HG03565 (cell line): ENCODE data around the gene STX7.

Source experiments
- ATAC-seq: cut with Tn5 transposase; IDR thresholded peaks from one replicate; pipeline ENCODE4 v1.9.1; 2021; ENCODE audit warnings: mild to moderate bottlenecking, moderate library complexity; ENCODE audit not compliant: unreplicated experiment

The STX7 gene

DNA sequence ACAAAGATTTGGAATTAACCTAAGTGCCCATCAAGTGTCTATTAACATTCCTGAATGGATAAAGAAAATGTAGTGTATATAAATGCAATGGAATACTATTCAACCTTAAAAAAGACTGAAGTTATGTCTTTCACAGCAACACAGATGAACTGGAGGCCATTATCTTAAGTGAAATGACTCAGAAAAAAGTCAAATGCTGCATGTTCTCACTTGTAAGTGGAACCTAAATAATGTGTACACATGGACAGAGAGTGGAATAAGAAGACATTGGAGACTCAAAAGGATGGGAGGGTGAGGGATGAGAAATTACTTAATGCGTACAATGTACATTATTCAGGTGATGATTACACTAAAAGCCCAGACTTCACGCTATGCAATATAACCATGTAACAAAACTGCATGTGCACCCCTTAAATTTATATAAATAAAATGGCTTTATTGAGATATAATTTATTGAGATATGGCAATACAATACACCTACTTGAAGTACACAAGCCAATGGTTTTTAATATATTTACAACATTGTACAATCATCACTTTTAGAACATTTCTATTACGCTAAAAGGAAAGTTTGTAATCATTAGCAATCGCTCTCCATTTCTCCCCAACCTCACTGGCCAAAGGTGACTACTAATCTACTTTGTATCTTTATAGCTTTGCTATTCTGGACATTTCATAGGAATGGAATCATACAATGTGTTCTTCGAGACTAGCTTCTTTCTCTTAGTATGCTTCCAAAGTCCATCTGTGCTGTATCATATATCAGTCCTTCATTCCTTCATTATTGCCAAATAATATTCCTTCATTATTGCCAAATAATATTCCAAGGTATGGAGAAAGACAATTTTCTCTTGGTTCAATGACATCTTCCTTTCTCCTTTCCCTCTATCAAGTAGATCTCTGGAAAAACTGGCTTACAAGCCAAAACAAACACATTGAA is 5.8 kb downstream of the STX7 start:
- no peak for ATAC-seq

DNA sequence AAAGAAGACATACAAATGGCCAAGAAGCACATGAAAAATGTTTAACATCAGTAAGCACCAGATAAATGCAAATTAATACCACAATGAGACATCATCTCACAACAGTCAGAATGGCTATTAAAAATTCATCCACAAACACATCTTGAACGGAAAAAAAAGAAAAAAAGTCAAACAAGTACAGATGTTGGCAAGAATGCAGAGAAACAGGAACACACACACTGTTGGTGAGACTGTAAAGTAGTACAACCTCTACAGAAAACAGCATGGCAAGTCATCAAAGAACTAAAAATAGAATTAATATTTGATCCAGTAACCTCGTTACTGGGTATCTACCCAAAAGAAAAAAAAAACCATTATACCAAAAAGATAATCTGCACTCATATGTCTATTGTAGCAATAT is 6.5 kb downstream of the STX7 start:
- no peak for ATAC-seq

DNA sequence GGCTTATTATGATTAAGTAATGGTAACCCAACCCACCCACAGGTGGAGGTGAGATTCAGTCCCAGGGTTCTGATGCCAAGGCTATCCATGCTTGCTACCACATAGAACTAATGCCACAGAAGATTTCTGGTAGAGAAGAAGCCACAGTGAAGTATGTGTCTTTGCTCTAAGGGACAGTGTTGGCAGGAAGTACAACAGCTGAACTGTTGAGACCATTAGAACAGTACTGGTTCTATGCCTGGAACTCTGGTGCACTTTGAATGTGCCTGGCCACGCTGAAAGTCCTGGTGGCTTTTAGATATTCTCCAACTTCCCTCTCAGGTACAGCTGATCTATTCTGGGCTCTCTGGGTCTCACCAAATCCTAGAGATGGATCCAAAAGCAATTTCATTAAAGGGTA is 7.8 kb downstream of the STX7 start:
- no peak for ATAC-seq

DNA sequence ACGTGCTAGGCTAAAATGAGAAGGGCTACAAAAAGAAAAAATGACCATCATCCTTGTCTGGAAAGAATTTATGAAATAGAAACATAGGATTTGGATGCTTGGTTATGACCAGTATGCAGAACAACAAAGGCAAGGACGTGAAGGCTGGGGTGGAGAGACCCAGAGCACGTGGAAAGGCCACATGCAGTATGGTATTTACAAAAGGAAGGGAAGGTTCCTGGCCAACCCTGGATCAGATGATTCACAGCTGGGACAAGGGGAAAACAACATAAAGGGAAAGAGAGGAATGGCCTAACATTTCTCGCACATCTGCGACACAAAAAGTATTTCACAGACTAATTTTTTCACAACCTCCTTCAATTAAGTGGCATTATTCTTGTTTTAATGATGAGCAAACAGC is 8.2 kb downstream of the STX7 start:
- no peak for ATAC-seq

DNA sequence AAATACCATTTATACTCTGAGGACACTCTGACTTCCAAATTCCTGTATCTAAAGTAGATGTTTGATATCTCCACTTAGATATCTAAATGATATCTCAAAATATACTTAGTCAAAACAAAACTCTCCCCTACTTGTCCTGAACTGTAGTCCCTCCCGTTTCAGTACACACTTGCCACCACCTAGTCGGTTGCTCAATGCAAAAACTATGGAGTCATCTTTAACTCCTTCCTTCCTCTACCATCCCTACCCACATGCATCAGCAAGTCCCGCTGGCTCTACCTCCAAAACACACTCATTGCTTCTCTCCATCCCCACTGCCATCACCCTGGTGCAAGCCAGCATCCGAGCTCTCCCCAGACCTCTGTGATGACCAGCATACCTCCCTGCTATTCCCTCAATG is 13.2 kb downstream of the STX7 start:
- no peak for ATAC-seq

DNA sequence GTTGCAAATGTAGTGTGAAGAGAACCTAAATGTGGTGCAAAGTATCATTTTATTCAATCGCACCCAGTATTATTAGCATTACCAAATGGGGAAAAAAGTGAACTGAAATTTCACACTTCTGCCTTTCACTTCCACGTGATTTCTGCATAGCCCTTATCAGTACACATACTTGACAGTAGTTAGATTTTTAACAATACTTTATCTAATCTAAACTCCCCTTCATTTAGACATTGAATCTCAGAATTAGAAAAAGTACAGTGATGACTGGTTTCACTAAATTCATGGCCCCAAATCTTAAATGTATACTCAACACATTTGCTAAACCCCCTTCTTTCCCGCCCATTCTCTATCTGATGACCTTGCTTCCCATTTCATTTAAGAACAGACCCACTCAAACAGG is 14.3 kb downstream of the STX7 start:
- ATAC-seq = peak; percentile 45

DNA sequence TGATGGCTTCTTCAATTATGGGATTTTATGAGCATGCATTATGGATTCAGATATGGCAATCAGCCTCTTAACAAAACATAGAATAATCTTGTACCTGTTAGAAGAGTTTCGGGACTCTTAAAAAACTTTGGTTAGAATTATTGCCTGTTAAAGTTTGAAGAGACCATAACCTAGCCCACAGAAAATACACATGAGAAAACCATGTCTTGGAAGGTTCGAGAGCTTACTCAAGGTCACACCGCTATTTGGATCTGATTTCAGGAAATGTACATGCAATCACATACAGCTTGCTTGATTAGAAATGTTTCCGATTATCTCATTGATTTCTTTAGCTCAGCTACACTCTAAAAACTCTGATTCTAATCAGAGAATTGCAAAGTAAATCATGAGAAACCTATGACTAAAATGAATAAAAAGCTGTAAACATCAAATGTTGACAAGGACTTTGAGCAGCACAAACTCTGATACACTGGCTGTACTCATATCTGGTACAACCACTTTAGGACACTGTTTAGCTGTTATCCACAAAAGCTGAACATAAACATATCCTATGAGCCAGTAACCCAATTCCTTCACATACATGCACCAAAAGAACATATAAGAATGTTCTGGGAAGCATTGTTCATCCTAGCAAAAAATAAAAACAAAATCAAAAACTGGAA is 16.3 kb downstream of the STX7 start:
- ATAC-seq = no peak

DNA sequence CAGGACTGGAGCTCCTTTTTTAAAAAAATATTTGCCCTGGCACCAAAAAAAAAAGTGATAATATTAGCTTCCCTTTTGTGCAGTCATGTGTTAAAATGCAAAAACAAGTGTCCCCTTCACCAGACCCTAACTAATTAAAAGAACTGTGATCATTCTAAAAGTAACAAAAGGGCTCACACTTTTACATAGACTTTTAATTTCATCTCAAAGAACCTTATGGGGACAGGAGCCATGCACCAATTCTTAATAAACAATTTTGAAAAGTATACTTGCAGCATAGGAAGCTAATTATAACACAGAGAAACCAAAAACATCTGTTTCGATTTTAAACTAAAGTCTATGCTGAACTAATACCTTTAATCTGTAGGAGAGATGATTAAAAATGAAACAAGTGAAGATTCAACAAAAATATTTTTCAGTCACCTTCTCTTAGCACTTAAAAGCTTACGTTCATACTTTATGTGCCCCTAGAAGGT is 17.3 kb downstream of the STX7 start:
- peak; percentile 42 for ATAC-seq

DNA sequence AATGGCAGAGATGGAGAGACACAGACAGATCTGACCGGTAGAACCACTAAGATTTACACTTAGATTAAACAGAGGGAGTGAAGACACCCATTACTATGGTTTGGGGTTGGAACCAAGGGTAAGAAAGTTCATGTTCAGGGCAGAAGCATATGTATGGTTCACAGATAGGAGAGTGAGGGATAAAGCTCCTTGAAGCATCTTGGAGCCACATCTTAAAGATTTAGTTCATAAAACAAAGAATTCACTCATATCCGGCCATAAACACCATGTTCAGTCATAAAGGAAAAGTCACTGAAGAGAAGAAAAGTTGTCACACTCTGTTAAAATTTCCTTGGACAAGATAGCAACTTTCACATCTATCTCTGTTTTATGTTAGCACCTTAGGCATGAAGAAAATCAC is 18.0 kb downstream of the STX7 start:
- peak; percentile 26 for ATAC-seq

DNA sequence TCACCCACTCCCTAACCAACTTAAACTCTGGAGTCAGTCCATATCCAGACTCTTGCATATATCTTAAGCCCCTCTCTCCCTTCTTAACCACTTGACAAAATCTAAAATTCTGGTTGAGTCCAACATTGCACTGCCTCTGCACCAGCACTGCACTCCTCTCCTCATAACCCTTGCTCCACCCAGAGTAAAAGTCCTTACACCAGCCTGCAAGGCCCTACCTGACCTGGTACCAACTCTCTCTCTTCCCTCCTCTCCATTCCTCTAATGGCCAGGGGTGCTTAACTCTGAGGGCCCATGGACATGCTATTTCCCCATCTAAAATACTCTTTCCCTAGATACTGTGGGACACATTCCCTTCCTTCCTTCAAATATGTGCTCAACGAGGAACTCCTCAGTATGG is 21.0 kb downstream of the STX7 start:
- no peak for ATAC-seq

DNA sequence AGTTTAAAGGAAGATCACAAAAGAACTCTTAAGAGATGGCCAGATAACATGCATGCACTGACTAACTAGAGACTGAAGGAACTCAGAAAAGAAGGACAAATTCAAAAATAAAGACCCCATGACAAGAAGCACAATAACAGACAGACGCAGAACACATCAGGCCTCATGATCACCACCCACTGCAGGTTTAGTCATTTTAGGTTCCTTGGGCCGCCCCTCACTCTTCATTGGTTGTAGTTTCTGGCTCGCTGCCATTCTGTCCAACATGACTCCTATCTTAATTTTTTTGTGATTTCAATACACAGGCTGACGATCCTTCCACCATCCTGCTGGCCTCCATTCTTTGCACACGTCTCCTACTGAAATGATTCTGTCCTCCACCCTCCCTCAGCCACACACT is 21.6 kb downstream of the STX7 start:
- ATAC-seq = no peak

DNA sequence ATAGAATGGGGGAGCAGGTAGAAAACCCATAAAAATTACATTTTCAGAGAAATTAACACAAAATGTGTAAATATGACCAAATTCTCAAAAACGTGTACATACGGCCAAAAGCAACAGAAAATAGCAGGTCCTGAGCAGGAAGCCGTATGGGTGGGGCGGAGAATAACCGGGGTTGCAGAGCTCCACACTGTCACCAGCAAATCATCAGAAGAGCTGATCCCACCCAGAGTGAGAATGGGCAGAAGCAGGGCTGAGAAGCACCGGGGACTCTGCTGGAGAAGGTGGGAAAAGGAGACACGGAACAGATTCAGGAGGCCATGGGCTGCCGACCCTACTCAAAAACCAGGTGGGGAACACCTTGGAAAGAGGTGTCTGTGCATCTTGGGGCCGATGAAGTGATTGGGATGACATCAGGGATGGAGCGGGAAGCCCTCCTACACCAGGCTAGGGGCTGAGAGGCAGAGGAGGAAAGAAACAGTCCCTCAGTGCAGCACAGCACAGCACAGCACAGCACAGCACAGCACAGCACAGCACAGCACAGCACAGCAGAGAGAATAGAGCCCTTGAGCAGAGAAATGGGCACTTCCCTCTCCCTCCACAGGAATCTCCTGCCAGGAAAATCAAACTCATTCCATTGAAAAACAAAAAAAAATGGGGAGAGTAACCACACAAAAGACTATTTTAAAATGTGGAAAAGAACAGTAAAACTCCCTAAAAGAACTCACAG is 22.3 kb downstream of the STX7 start:
- ATAC-seq = peak; percentile 29

DNA sequence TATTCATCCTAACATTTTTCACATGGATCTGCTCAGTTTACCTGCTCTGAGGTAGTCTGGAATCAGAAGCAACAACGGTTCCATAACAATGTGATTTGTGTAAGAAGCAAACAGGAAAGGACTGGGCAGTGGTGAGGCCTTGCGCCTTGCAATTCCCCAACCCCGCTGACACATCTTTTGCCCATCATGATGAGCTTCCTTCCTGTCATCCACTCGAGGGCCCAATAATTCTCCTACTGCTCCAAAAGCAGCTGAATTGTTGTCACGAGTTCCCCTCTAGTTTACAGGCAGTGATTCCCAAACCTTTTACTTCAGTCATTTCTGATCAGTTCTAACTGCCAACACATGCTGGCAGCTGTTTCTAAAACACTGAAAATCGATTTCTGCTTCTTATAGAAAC is 22.9 kb downstream of the STX7 start:
- ATAC-seq = no peak

DNA sequence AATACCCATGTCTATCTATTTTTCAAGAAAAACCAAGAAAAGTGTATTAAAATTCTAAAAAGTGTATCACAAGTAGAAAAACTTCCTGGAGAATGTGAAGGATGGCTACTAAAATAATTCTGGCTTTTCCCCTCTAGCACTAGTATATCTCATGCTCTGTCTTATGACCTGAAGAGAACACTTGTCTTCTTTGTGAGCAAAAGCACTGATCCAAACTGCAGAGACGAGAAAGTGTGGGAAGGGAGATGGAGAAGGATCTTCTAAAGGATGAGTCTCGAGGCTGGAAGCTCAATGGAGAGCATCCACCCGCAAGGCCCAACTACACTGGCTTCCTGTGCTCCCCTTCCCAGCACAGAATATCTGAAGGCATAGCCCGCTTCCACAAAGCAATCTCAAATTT is 23.5 kb downstream of the STX7 start:
- no peak for ATAC-seq

DNA sequence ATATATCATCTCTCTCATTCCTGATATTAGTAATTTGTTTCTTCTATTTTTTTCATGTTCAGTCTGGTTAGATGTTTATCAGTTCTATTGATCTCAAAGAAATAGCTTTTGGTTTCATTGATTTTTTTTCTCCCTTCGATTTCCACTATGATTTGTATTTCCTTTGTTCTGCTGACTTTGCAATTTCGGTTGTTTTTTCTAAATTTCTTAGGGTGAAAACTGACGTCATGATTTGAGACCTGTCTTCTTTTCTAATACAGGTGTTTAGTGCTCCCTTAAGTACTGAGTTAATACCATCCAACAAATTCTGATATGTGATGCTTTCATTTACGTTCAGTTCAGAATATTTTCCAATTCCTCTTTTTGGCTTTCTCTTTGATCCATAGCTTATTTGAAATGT is 25.2 kb downstream of the STX7 start:
- ATAC-seq = no peak

DNA sequence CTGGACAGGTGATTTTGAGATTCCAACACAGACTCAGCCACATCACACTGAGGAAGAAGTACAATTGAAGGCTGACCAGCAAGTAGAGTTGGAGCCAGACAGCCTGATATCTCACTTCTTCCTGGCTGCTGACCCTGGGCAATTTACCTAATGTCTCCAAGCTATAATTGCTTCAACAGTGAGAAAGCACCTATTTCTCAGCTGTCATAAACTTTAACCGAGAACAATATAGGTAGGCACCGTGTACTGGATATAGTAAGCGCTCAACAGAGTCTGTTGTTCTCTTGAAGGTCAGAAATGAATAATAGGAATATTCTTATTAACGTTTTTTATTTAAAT is 28.3 kb downstream of the STX7 start:
- no peak for ATAC-seq

DNA sequence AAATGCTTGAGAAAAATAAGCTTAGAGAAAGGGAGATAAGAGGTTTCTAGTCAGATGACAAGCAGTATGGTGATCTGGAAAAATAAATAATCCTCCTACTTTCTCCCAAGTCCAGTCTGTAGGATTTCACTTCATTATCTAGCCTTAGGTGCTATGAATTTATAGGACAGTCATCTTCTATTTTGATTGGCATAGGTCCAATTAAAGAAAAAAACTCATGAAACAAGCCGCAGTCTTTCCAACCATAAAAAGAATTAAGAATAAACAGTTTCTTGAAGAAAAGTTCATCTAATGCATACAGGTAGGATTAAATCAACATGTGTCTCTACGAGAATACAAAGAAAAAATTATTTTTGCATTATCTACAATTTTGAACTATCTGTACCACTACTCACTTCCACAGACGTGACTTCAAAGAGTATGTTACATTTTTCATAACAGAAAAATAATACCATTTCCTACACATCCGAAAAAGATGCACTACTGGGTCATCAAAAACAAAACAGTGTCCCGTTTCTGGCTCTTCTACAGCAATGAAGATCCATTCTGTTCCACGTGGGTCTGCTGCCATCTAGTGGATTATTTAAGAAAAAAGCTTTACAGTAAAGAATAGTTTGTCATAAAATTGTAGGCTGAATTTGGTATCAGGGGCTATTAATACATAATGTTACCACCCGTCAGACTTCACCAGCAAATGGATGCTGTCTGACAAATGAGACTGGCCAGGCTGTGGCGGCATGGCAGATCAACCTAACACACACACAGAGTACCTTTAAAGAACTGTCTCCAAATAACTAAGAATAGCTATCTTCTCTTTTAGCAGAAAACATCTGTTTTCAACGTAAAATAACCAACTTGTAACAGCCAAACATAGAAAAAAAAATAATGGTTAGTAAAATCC is 28.9 kb downstream of the STX7 start:
- peak; percentile 56 for ATAC-seq

DNA sequence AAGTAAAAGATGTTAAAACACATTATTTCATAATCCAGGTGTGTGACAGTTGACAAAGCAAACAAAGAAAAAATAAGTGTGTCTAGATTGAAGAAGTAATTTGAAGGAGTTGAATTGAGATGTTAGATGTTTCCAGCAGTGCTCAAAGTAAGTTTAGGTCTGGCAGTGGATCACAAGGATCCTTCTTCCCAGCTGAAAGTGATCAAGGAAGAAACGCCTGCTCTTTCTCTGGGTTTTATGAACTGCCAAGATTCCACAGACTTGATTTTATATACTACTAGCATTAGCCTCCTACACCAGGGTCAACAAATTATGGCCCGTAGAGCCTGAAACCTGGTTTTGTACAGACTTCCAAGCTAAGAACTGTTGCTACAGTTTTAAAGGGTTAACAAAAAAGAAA is 30.3 kb downstream of the STX7 start:
- ATAC-seq = no peak

DNA sequence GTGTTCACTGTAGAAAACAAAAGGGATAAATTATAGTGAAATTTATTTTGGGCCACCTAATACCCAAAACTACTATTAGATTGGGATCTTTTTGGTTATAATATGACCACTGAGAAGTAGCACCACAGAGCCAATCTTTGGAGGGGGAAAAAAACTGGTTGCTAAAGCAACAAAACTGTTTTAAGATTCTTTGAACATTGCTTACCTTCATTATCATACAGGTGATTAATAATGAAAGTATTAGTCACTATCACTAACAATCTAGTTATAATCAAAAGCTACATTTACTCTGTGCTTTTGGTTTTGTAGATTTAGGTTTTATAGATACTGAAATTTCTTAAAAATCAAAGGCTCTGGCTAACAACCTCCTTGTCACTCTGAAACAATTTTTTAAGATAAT is 31.7 kb downstream of the STX7 start:
- ATAC-seq = no peak

DNA sequence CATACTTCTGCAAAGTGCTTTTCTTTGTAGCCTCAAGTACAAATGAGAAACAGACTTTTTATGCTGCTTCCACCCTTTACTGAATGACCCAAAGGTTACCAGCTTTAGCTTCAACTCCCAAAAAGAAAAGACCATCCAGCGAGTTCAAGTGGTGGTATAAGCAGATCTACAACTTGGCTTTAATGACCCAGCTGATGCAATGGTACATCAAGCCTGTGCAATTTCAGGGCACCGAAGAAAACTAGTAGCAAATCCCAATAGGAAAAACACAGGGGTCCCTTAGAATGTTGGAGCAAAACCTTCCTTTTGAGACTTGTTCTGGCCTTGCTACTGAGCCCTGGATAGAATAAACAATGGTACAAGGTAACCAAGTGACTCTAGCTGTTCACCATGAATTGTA is 33.8 kb downstream of the STX7 start:
- ATAC-seq = no peak

DNA sequence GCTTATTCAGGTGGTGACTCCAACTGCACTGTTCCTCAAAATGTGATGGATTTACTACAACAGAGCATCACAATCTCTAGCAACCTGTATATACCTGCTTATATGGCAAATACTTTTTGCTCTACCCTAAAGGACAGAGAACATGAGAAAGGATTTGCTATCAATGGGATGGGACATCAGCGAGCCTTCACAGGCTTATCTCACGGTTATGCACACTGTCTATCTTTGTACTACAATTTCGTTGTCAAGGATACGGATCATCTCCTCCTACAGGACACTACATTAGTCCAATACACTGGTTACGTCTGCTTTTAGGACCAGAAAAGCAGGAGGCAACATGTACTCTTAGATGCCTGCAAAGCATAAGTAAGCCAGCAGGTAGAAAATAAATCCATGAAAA is 34.2 kb downstream of the STX7 start:
- no peak for ATAC-seq
